Activated B cell treated with CpG ODN at 0.5 μM for 24 hours (primary cell): Measurements from ENCODE around the gene CREBZF. TPM values are rescaled to one million over a fixed set of nuclear protein-coding genes. Genes with fewer than 3 reads are reported as not detected.
A peak's percentile ranks its signal among the peaks of the same experiment; 100 is the strongest.

Source experiments
- ATAC-seq: fragments of 200-7000 bp; cut with Tn5 transposase; one replicate; pipeline ENCODE4 v1.10.0; 2021; ENCODE audit warnings: low read depth, mild to moderate bottlenecking, moderate library complexity
- CTCF ChIA-PET: fragments of 350-600 bp; sonication (Branson Sonifier 250); formaldehyde crosslinking; loops from one replicate; lab custom pipeline; 2021; ENCODE audit warnings: antibody characterized with exemption; lab: Charles Lee
- POLR2A ChIA-PET: fragments of 350-600 bp; sonication (Branson Sonifier 250); formaldehyde crosslinking; loops from one replicate; lab custom pipeline; 2021; ENCODE audit warnings: antibody characterized with exemption; lab: Charles Lee
- DNase-seq: peaks from one replicate; pipeline ENCODE4 v3.0.0; 2022
- H3K27ac Mint-ChIP-seq: one replicate; pipeline ENCODE4 v1.8.0; 2020; ENCODE audit warnings: mixed read lengths
- H3K27me3 Mint-ChIP-seq: one replicate; pipeline ENCODE4 v1.8.0; 2021; ENCODE audit warnings: mixed read lengths
- H3K36me3 Mint-ChIP-seq: one replicate; pipeline ENCODE4 v1.8.0; 2021; ENCODE audit warnings: low read depth, mixed read lengths
- H3K4me1 Mint-ChIP-seq: one replicate; pipeline ENCODE4 v1.8.0; 2021; ENCODE audit warnings: mixed read lengths
- H3K4me3 Mint-ChIP-seq: one replicate; pipeline ENCODE4 v1.8.0; 2020; ENCODE audit warnings: mild to moderate bottlenecking, mixed read lengths
- H3K9me3 Mint-ChIP-seq: one replicate; pipeline ENCODE4 v1.8.0; 2020; ENCODE audit warnings: mixed read lengths
- CTCF ChIP-seq: fragments of 200-600 bp; IDR thresholded peaks from one replicate; pipeline ENCODE4 v1.8.0; 2022; ENCODE audit warnings: antibody characterized with exemption, mild to moderate bottlenecking
- intact Hi-C: fragments of 100-400 bp; cut with micrococcal nuclease; formaldehyde crosslinking; loops from one replicate; pipeline ENCODE4 v1.15.1; 2024
- total RNA-seq: library from RNA; stranded (reverse); gene quantifications from 2 replicates; pipeline ENCODE4 v1.2.3, GENCODE V29; 2022

CREBZF gene
- total RNA-seq, 1 donor from 2014 or later = 60.3 TPM

- H3K9me3 Mint-ChIP-seq = no peaks in the 10 kb centered on the region
- no peak for TF ChIP-seq CTCF
- DNase-seq (peak; percentile 89), ATAC-seq (peak; percentile 98)
- intact Hi-C loops = loop anchor here (1.0 to 2.0 kb wide), 8 partner anchors 19 to 1409 kb away; partner anchors contain the start of genes CCDC83, EED, HIKESHI and PICALM
- H3K36me3 Mint-ChIP-seq = peaks cover 32% of the 10 kb centered on the region
- H3K27ac Mint-ChIP-seq = peak within 1 kb of the TSS; percentile 94
- POLR2A ChIA-PET = interaction anchor here (1.3 to 5.2 kb wide), 6 partner anchors 19 to 441 kb away, joined by 3 to 102 read pairs (median 6); partner anchors contain the start of genes CCDC83, CREBZF, PICALM and TMEM126A
- peak within 1 kb of the TSS; percentile 99 for H3K4me3 Mint-ChIP-seq
- CTCF ChIA-PET = interaction anchor here (2.6 kb wide), 1 partner anchor 20 kb away, joined by 16 read pairs; the partner anchor contains the start of gene TMEM126A
- peaks cover 28% of the 10 kb centered on the region for H3K4me1 Mint-ChIP-seq
- H3K27me3 Mint-ChIP-seq = peaks cover 2% of the 10 kb centered on the region
Observed at GRCh38 chr11:85627998-85628770, 36.7 kb downstream of the CREBZF start, which contains the start of gene TMEM126B. TSS of gene TMEM126B (plus strand) at chr11:85628593. CDS start at chr11:85628608, 15 bp downstream.

GRCh38 chr11:85627332-85627997 is 37.5 kb downstream of the CREBZF start, which contains the start of gene DLG2:
TSS of gene DLG2 (minus strand) at chr11:85627344.
- ATAC-seq = peak; percentile 0
- no peak for TF ChIP-seq CTCF
- Mint-ChIP-seq H3K4me3 (peak within 1 kb of the TSS; percentile 99), H3K9me3 (no peaks in the 10 kb centered on the region), H3K27ac (peak within 1 kb of the TSS; percentile 94), H3K27me3 (peaks cover 2% of the 10 kb centered on the region), H3K4me1 (peaks cover 28% of the 10 kb centered on the region), H3K36me3 (peaks cover 31% of the 10 kb centered on the region)
- ChIA-PET POLR2A (interaction anchor here (1.3 to 5.2 kb wide), 6 partner anchors 20 to 442 kb away, joined by 3 to 102 read pairs (median 6); partner anchors contain the start of genes CCDC83, CREBZF, PICALM and TMEM126A), CTCF (interaction anchor here (2.6 kb wide), 1 partner anchor 21 kb away, joined by 16 read pairs; the partner anchor contains the start of gene TMEM126A)
- intact Hi-C loops = no loop called here
- DNase-seq = no peak

DNA sequence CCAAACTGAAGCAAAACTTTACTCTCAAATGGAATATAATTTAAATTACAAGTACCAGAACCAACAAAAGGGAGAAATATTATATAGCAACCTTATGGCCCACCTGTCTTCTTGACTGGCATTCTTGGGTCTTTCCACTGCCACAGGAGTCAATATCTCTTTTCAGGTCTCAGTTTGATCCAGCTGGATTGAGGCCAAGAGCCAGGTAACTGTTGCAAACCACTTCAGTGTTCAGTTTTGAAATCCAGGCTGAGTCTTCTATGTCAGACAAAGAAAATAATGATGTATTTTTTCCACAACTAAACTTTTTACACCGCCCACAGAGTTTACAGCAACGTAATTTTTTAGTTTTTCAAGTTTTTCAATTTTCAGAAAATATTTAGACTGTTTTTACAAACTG is 38.4 kb downstream of the CREBZF start:
- Mint-ChIP-seq H3K36me3 (peaks cover 23% of the 10 kb centered on the region), H3K9me3 (no peaks in the 10 kb centered on the region), H3K4me3 (peak overlapping the region; percentile 99), H3K27me3 (peaks cover 2% of the 10 kb centered on the region), H3K4me1 (peaks cover 28% of the 10 kb centered on the region), H3K27ac (peak overlapping the region; percentile 94)
- TF ChIP-seq CTCF = no peak
- intact Hi-C loops = no loop called here
- DNase-seq (no peak), ATAC-seq (no peak)
- POLR2A ChIA-PET = interaction anchor here (0.9 to 4.3 kb wide), 3 partner anchors 21 to 228 kb away, joined by 3 to 29 read pairs (median 5); partner anchors contain the start of genes CCDC83, CREBZF and TMEM126A
- CTCF ChIA-PET = interaction anchor here (1.5 to 2.6 kb wide), 2 partner anchors 22 kb away, joined by 3 to 16 read pairs; partner anchors contain the start of gene TMEM126A

GRCh38 chr11:85620256-85620655 is 44.7 kb downstream of the CREBZF start:
- Mint-ChIP-seq H3K27me3 (peaks cover 2% of the 10 kb centered on the region), H3K36me3 (no peaks in the 10 kb centered on the region), H3K4me3 (no peak overlapping the region), H3K9me3 (no peaks in the 10 kb centered on the region), H3K27ac (no peak overlapping the region), H3K4me1 (no peaks in the 10 kb centered on the region)
- CTCF ChIA-PET = no interaction called here
- DNase-seq = no peak
- intact Hi-C loops = no loop called here
- POLR2A ChIA-PET = no interaction called here
- no peak for ATAC-seq
- no peak for TF ChIP-seq CTCF
